HG02588 (cell line): Measurements from ENCODE around the gene JAG1.
"Not testable (repeated sequence)": the region's sequence is repeated elsewhere in the genome, so short reads cannot be mapped to it uniquely, and the experiment has no call there.

Experiments used
- ATAC-seq: cut with Tn5 transposase; IDR thresholded peaks from one replicate; pipeline ENCODE4 v1.9.1; 2021; ENCODE audit warnings: mild to moderate bottlenecking, moderate library complexity; ENCODE audit not compliant: unreplicated experiment

Gene JAG1

GRCh38 chr20:10617549-10618133, 56.2 kb downstream of the JAG1 start:
- not testable (repeated sequence) for ATAC-seq

- ATAC-seq, result no peak
Measured at GRCh38 chr20:10616212-10616611, 57.6 kb downstream of the JAG1 start.

GRCh38 chr20:10613911-10614310, 59.9 kb downstream of the JAG1 start:
- ATAC-seq, result no peak

GRCh38 chr20:10613426-10613825, 60.4 kb downstream of the JAG1 start:
- ATAC-seq, result not testable (repeated sequence)

- no peak for ATAC-seq
Measured at GRCh38 chr20:10611357-10611756, 62.4 kb downstream of the JAG1 start.

GRCh38 chr20:10610251-10610650, 63.5 kb downstream of the JAG1 start:
- no peak for ATAC-seq

- no peak for ATAC-seq
Measured at GRCh38 chr20:10609770-10610169, 64.0 kb downstream of the JAG1 start.

- ATAC-seq, result no peak
Measured at GRCh38 chr20:10609276-10609675, 64.5 kb downstream of the JAG1 start.

- ATAC-seq, result no peak
Measured at GRCh38 chr20:10605547-10606195, 68.1 kb downstream of the JAG1 start.

- no peak for ATAC-seq
Measured at GRCh38 chr20:10604865-10605440, 68.8 kb downstream of the JAG1 start.

GRCh38 chr20:10603971-10604864, 69.6 kb downstream of the JAG1 start:
- no peak for ATAC-seq

- ATAC-seq, result no peak
Measured at GRCh38 chr20:10603378-10603777, 70.4 kb downstream of the JAG1 start.

- ATAC-seq, result no peak
Measured at GRCh38 chr20:10602221-10602871, 71.5 kb downstream of the JAG1 start.

GRCh38 chr20:10597637-10598036, 76.2 kb downstream of the JAG1 start:
- no peak for ATAC-seq

- ATAC-seq, result no peak
Measured at GRCh38 chr20:10596710-10597121, 77.1 kb downstream of the JAG1 start.

- ATAC-seq, result no peak
Measured at GRCh38 chr20:10595985-10596384, 77.8 kb downstream of the JAG1 start.

- no peak for ATAC-seq
Measured at GRCh38 chr20:10595266-10595665, 78.5 kb downstream of the JAG1 start.

- no peak for ATAC-seq
Measured at GRCh38 chr20:10594296-10594868, 79.4 kb downstream of the JAG1 start.

- no peak for ATAC-seq
Measured at GRCh38 chr20:10591946-10592521, 81.8 kb downstream of the JAG1 start.

- ATAC-seq, result no peak
Measured at GRCh38 chr20:10590950-10591671, 82.7 kb downstream of the JAG1 start.
